HG02870 (cell line): ENCODE results near the gene ITPR2.
"Not testable (repeated sequence)": the region's sequence is repeated elsewhere in the genome, so short reads cannot be mapped to it uniquely, and the experiment has no call there.

ENCODE experiments used
- ATAC-seq: cut with Tn5 transposase; IDR thresholded peaks from one replicate; pipeline ENCODE4 v1.9.1; 2021; ENCODE audit warnings: mild to moderate bottlenecking, moderate library complexity; ENCODE audit not compliant: unreplicated experiment

Gene ITPR2

GRCh38 chr12:26791301-26791791, 41.6 kb downstream of the ITPR2 start:
- peak; percentile 77 for ATAC-seq

GRCh38 chr12:26790645-26790994, 42.4 kb downstream of the ITPR2 start:
- no peak for ATAC-seq

- ATAC-seq: no peak
Measured at GRCh38 chr12:26789731-26790644, 43.0 kb downstream of the ITPR2 start.

GRCh38 chr12:26786865-26787514, 46.0 kb downstream of the ITPR2 start:
- no peak for ATAC-seq

- ATAC-seq: no peak
Measured at GRCh38 chr12:26786491-26786864, 46.5 kb downstream of the ITPR2 start.

- not testable (repeated sequence) for ATAC-seq
Measured at GRCh38 chr12:26783816-26784379, 49.1 kb downstream of the ITPR2 start.

GRCh38 chr12:26783131-26783526, 49.9 kb downstream of the ITPR2 start:
- ATAC-seq: no peak

- no peak for ATAC-seq
Measured at GRCh38 chr12:26782372-26783130, 50.4 kb downstream of the ITPR2 start.

GRCh38 chr12:26780656-26781055, 52.3 kb downstream of the ITPR2 start:
- ATAC-seq: not testable (repeated sequence)

GRCh38 chr12:26778173-26778775, 54.7 kb downstream of the ITPR2 start:
- not testable (repeated sequence) for ATAC-seq

GRCh38 chr12:26777236-26777635, 55.8 kb downstream of the ITPR2 start:
- ATAC-seq: no peak

- not testable (repeated sequence) for ATAC-seq
Measured at GRCh38 chr12:26775991-26776390, 57.0 kb downstream of the ITPR2 start.

- no peak for ATAC-seq
Measured at GRCh38 chr12:26773313-26774104, 59.5 kb downstream of the ITPR2 start.

- no peak for ATAC-seq
Measured at GRCh38 chr12:26771861-26772260, 61.1 kb downstream of the ITPR2 start.

GRCh38 chr12:26770239-26771070, 62.5 kb downstream of the ITPR2 start:
- ATAC-seq: no peak

GRCh38 chr12:26769611-26770010, 63.4 kb downstream of the ITPR2 start:
- no peak for ATAC-seq

- ATAC-seq: no peak
Measured at GRCh38 chr12:26768611-26769603, 64.1 kb downstream of the ITPR2 start.

GRCh38 chr12:26767865-26768264, 65.1 kb downstream of the ITPR2 start:
- no peak for ATAC-seq
